HepG2 (cell line): ENCODE results near the gene SPAG4. TPM values are rescaled to one million over a fixed set of nuclear protein-coding genes. Genes with fewer than 3 reads are reported as not detected.

Experiments used
- AGO2 ChIP-seq: fragments of 200-400 bp; formaldehyde crosslinking; optimal IDR thresholded peaks from 2 replicates; pipeline ENCODE3; 2017; ENCODE audit warnings: mild to moderate bottlenecking, low read depth, low read length, moderate library complexity
- FOSL1 ChIP-seq: sonication (generic); formaldehyde crosslinking; IDR thresholded peaks from 2 replicates; pipeline ENCODE4 v1.9.0; 2021; ENCODE audit warnings: missing genetic modification reagents, borderline replicate concordance
- MAZ ChIP-seq, 2 experiments: sonication (generic) in 1 of 2; formaldehyde crosslinking in 1 of 2; IDR thresholded peaks; 2 replicates each; pipeline versions ENCODE4 v1.5.0 to v1.6.1; 2012 to 2020; ENCODE audit warnings: low read depth in 2 of 2, mild to moderate bottlenecking in 2 of 2, borderline replicate concordance in 1 of 2, improper control_type of control experiment in 1 of 2, low read length in 1 of 2, missing genetic modification reagents in 1 of 2, moderate library complexity in 1 of 2
- MYNN ChIP-seq: sonication (generic); formaldehyde crosslinking; IDR thresholded peaks from 2 replicates; pipeline ENCODE4 v1.4.0; 2020; ENCODE audit warnings: mild to moderate bottlenecking, low read depth, missing genetic modification reagents
- NFATC3 ChIP-seq: sonication (generic); formaldehyde crosslinking; IDR thresholded peaks from 2 replicates; pipeline ENCODE4 v1.5.1; 2020; ENCODE audit warnings: mild to moderate bottlenecking, missing genetic modification reagents
- NR2C2 ChIP-seq: sonication (generic); formaldehyde crosslinking; IDR thresholded peaks from 2 replicates; pipeline ENCODE4 v1.4.0; 2020; ENCODE audit warnings: missing genetic modification reagents, mild to moderate bottlenecking, moderate library complexity, borderline replicate concordance
- RFX1 ChIP-seq: fragments of 450-650 bp; IDR thresholded peaks from 2 replicates; pipeline ENCODE4 v1.6.1; 2017
- YEATS4 ChIP-seq: sonication (generic); formaldehyde crosslinking; IDR thresholded peaks from 2 replicates; pipeline ENCODE4 v1.4.0; 2020; ENCODE audit warnings: missing genetic modification reagents, borderline replicate concordance
- ZFP37 ChIP-seq: sonication (generic); formaldehyde crosslinking; IDR thresholded peaks from 2 replicates; pipeline ENCODE4 v1.4.0; 2020; ENCODE audit warnings: missing genetic modification reagents, borderline replicate concordance
- ZNF326 ChIP-seq: sonication (generic); formaldehyde crosslinking; IDR thresholded peaks from 2 replicates; pipeline ENCODE4 v1.4.0; 2020; ENCODE audit warnings: missing genetic modification reagents, borderline replicate concordance
- ZNF333 ChIP-seq: sonication (generic); formaldehyde crosslinking; IDR thresholded peaks from 2 replicates; pipeline ENCODE4 v1.4.0; 2020; ENCODE audit warnings: mild to moderate bottlenecking, missing genetic modification reagents, borderline replicate concordance
- ZNF430 ChIP-seq: sonication (generic); formaldehyde crosslinking; IDR thresholded peaks from 2 replicates; pipeline ENCODE4 v1.9.0; 2021; ENCODE audit warnings: mild to moderate bottlenecking, missing genetic modification reagents
- ZNF557 ChIP-seq: sonication (generic); formaldehyde crosslinking; IDR thresholded peaks from 2 replicates; pipeline ENCODE4 v1.4.0; 2020; ENCODE audit warnings: missing genetic modification reagents
- ZNF562 ChIP-seq: sonication (generic); formaldehyde crosslinking; IDR thresholded peaks from 2 replicates; pipeline ENCODE4 v1.8.0; 2022; ENCODE audit warnings: missing genetic modification reagents, borderline replicate concordance
- ZSCAN25 ChIP-seq: sonication (generic); formaldehyde crosslinking; IDR thresholded peaks from 2 replicates; pipeline ENCODE4 v1.8.0; 2022; ENCODE audit warnings: mild to moderate bottlenecking, missing genetic modification reagents
- polyA plus RNA-seq, 8 experiments: library from polyadenylated mRNA; depleted of rRNA in 3 of 8; stranded (reverse) in 7 of 8; unstranded in 1 of 8; fragments of >200 nt; fragmentation: Illumina TruSeq in 4 of 8; extraction: Trizol in 4 of 8; gene quantifications; 2 replicates each; pipeline versions ENCODE4 v1.2.1 to v1.2.3, GENCODE V29; 2011 to 2016; ENCODE audit warnings: low read depth in 4 of 8, missing spikeins in 1 of 8, mixed read lengths in 1 of 8; ENCODE audit not compliant: insufficient read depth in 1 of 8
- total RNA-seq, 5 experiments: library from RNA; depleted of rRNA; stranded (reverse); fragments of >200 nt; fragmentation: Illumina TruSeq; extraction: Trizol; gene quantifications; 2 replicates each; pipeline ENCODE4 v1.2.3, GENCODE V29; 2016; ENCODE audit warnings: low read depth in 1 of 5
- TF ChIP-seq, protein P1 (sequence below): sonication (generic); formaldehyde crosslinking; IDR thresholded peaks from 2 replicates; pipeline ENCODE4 v1.4.0; 2020; ENCODE audit warnings: missing genetic modification reagents, borderline replicate concordance
- TF ChIP-seq, protein P2 (sequence below): sonication (generic); formaldehyde crosslinking; IDR thresholded peaks from 2 replicates; pipeline ENCODE4 v1.8.0; 2023; ENCODE audit warnings: mild to moderate bottlenecking, missing genetic modification reagents
- TF ChIP-seq, protein P3 (sequence below): sonication (generic); formaldehyde crosslinking; IDR thresholded peaks from 2 replicates; pipeline ENCODE4 v1.5.1; 2020; ENCODE audit warnings: missing genetic modification reagents, mild to moderate bottlenecking, borderline replicate concordance
- TF ChIP-seq, protein P4 (sequence below), 2 experiments: fragments of 450-650 bp in 1 of 2; sonication (generic) in 1 of 2; formaldehyde crosslinking; IDR thresholded peaks; 2 replicates each; pipeline versions ENCODE4 v1.5.0 to v1.8.0; 2020 to 2022; ENCODE audit warnings: mild to moderate bottlenecking in 1 of 2, missing genetic modification reagents in 1 of 2

SPAG4 gene
- total and polyA plus RNA-seq, 2 of the 13 experiments (the other 11 are each of a cell fraction or from before 2014, with no cell fraction given) = 5.8 to 137 TPM

DNA sequence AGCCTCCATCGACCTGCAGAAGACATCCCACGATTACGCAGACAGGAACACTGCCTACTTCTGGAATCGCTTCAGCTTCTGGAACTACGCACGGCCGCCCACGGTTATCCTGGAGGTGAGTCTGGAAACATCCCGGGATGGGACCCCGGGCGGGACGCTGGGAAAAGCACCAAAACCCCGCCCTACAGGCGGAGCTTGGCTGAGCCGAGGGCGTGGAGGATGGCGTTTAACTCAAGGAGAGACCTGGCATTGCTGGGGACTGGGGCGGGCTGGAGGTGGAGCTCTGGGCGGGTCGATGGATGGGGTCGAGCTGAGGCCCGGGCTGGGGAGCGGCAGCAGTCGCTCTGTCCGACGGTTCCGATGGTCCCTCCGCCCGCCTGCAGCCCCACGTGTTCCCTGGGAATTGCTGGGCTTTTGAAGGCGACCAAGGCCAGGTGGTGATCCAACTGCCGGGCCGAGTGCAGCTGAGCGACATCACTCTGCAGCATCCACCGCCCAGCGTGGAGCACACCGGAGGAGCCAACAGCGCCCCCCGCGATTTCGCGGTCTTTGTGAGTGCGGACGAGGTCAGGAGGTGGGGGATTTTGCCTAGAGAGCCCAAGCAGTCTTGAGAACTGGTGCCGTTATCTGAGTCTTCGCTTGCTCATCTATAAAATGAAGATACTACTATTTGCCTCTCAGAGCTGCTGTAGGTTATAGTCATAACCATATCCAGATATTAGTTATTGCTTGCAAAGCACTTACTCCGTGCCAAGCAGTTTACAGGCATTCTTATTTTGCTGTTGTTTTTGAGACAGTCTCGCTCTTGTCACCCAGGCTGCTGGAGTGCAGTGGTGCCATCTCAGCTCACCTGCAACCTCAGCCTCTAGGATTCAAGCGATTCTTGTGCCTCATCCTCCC lies 3.8 kb downstream of the SPAG4 start (continued):
- TF ChIP-seq, protein P1, sequence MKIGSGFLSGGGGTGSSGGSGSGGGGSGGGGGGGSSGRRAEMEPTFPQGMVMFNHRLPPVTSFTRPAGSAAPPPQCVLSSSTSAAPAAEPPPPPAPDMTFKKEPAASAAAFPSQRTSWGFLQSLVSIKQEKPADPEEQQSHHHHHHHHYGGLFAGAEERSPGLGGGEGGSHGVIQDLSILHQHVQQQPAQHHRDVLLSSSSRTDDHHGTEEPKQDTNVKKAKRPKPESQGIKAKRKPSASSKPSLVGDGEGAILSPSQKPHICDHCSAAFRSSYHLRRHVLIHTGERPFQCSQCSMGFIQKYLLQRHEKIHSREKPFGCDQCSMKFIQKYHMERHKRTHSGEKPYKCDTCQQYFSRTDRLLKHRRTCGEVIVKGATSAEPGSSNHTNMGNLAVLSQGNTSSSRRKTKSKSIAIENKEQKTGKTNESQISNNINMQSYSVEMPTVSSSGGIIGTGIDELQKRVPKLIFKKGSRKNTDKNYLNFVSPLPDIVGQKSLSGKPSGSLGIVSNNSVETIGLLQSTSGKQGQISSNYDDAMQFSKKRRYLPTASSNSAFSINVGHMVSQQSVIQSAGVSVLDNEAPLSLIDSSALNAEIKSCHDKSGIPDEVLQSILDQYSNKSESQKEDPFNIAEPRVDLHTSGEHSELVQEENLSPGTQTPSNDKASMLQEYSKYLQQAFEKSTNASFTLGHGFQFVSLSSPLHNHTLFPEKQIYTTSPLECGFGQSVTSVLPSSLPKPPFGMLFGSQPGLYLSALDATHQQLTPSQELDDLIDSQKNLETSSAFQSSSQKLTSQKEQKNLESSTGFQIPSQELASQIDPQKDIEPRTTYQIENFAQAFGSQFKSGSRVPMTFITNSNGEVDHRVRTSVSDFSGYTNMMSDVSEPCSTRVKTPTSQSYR (CRISPR knock-in tag) = peak; percentile 59; the same call in 1 of the 2 replicates
- TF ChIP-seq ZNF557 (CRISPR knock-in tag) = peak; percentile 44; the same call in 1 of the 2 replicates
- peak; percentile 100 for TF ChIP-seq ZNF333 (CRISPR knock-in tag)
- peak; percentile 73 for TF ChIP-seq ZFP37
- TF ChIP-seq RFX1 = no peak
- TF ChIP-seq, protein P2, sequence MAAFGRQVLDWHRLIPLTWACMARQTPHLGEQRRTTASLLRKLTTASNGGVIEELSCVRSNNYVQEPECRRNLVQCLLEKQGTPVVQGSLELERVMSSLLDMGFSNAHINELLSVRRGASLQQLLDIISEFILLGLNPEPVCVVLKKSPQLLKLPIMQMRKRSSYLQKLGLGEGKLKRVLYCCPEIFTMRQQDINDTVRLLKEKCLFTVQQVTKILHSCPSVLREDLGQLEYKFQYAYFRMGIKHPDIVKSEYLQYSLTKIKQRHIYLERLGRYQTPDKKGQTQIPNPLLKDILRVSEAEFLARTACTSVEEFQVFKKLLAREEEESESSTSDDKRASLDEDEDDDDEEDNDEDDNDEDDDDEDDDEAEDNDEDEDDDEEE (CRISPR knock-in tag) = peak; percentile 86; the same call in 1 of the 2 replicates
- TF ChIP-seq ZNF562 (CRISPR knock-in tag) = no peak
- TF ChIP-seq, protein P3, sequence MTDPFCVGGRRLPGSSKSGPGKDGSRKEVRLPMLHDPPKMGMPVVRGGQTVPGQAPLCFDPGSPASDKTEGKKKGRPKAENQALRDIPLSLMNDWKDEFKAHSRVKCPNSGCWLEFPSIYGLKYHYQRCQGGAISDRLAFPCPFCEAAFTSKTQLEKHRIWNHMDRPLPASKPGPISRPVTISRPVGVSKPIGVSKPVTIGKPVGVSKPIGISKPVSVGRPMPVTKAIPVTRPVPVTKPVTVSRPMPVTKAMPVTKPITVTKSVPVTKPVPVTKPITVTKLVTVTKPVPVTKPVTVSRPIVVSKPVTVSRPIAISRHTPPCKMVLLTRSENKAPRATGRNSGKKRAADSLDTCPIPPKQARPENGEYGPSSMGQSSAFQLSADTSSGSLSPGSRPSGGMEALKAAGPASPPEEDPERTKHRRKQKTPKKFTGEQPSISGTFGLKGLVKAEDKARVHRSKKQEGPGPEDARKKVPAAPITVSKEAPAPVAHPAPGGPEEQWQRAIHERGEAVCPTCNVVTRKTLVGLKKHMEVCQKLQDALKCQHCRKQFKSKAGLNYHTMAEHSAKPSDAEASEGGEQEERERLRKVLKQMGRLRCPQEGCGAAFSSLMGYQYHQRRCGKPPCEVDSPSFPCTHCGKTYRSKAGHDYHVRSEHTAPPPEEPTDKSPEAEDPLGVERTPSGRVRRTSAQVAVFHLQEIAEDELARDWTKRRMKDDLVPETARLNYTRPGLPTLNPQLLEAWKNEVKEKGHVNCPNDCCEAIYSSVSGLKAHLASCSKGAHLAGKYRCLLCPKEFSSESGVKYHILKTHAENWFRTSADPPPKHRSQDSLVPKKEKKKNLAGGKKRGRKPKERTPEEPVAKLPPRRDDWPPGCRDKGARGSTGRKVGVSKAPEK (CRISPR knock-in tag) = no peak
- peak; percentile 89; the same call in 1 of the 2 replicates for TF ChIP-seq ZNF430
- TF ChIP-seq YEATS4 (CRISPR knock-in tag) = peak; percentile 96
- TF ChIP-seq NFATC3 (CRISPR knock-in tag) = 0 out of 2 replicates have a peak, but pooled peaks have one; percentile 81
- TF ChIP-seq MYNN (CRISPR knock-in tag) = no peak
- TF ChIP-seq AGO2 = peak; percentile 99
- peak; percentile 71; the same call in 1 of the 2 replicates for TF ChIP-seq NR2C2 (CRISPR knock-in tag)
- TF ChIP-seq, protein P4, sequence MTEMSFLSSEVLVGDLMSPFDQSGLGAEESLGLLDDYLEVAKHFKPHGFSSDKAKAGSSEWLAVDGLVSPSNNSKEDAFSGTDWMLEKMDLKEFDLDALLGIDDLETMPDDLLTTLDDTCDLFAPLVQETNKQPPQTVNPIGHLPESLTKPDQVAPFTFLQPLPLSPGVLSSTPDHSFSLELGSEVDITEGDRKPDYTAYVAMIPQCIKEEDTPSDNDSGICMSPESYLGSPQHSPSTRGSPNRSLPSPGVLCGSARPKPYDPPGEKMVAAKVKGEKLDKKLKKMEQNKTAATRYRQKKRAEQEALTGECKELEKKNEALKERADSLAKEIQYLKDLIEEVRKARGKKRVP (CRISPR knock-in tag; IDR thresholded peaks at IDR 0.05) = 0 out of 4 replicates have a peak, but pooled peaks of 1 of the 2 experiments have one; percentile 31
- peak; percentile 65; the same call in 1 of the 2 replicates for TF ChIP-seq MAZ (IDR thresholded peaks at IDR 0.05; ENCODE audit: borderline replicate concordance, low read depth, low read length)
- TF ChIP-seq MAZ (CRISPR knock-in tag; IDR thresholded peaks at IDR 0.05; ENCODE audit: low read depth) = peak; percentile 95
- TF ChIP-seq FOSL1 (CRISPR knock-in tag) = no peak
- peak; percentile 76 for TF ChIP-seq ZSCAN25 (CRISPR knock-in tag)
- TF ChIP-seq ZNF326 (CRISPR knock-in tag) = peak; percentile 85
